Measurements from ENCODE around the gene LAMTOR1. TPM values are rescaled to one million over a fixed set of nuclear protein-coding genes. Genes with fewer than 3 reads are reported as not detected.

LAMTOR1 gene
- total and polyA plus RNA-seq, 4 donors, result 43.6 to 144 (median 110) TPM

GRCh38 chr11:72079819-72080325 is 23.2 kb downstream of the LAMTOR1 start:
- DNase-seq (ENCODE audit: low read depth in 4 of 6, low spot score in 6 of 6), result no peak
- 0% methylated on average over 5 of the region's 16 CpGs for WGBS (ENCODE audit: insufficient coverage)
- Histone ChIP-seq H3K36me3 (ENCODE audit: control insufficient read depth, insufficient read depth, low read length) (no peaks in the 10 kb centered on the region), H3K4me3 (ENCODE audit: low read depth, low read length) (peak overlapping the region; percentile 91), H3K4me1 (ENCODE audit: control insufficient read depth, insufficient read depth, low read length) (peaks cover 14% of the 10 kb centered on the region), H3K9me3 (ENCODE audit: control insufficient read depth, insufficient read depth, low read length) (no peaks in the 10 kb centered on the region), H3K27ac (ENCODE audit: low read depth, low read length) (peak overlapping the region; percentile 92), H3K27me3 (ENCODE audit: control insufficient read depth, insufficient read depth, low read length) (no peaks in the 10 kb centered on the region)

- H3K36me3 ChIP-seq (ENCODE audit: control insufficient read depth, insufficient read depth, low read length), result no peaks in the 10 kb centered on the region
- no peak overlapping the region for H3K4me3 ChIP-seq (ENCODE audit: low read depth, low read length)
- H3K27ac ChIP-seq (ENCODE audit: low read depth, low read length), result no peak overlapping the region
- no peaks in the 10 kb centered on the region for H3K9me3 ChIP-seq (ENCODE audit: control insufficient read depth, insufficient read depth, low read length)
- WGBS (ENCODE audit: insufficient coverage), result 100% methylated on average over 1 of the region's 6 CpGs
- DNase-seq (ENCODE audit: low read depth in 4 of 6, low spot score in 6 of 6), result no peak
- H3K27me3 ChIP-seq (ENCODE audit: control insufficient read depth, insufficient read depth, low read length), result no peaks in the 10 kb centered on the region
- H3K4me1 ChIP-seq (ENCODE audit: control insufficient read depth, insufficient read depth, low read length), result peaks cover 14% of the 10 kb centered on the region
These were observed 24.6 kb downstream of the LAMTOR1 start for GRCh38 chr11:72078477-72078876.

DNA sequence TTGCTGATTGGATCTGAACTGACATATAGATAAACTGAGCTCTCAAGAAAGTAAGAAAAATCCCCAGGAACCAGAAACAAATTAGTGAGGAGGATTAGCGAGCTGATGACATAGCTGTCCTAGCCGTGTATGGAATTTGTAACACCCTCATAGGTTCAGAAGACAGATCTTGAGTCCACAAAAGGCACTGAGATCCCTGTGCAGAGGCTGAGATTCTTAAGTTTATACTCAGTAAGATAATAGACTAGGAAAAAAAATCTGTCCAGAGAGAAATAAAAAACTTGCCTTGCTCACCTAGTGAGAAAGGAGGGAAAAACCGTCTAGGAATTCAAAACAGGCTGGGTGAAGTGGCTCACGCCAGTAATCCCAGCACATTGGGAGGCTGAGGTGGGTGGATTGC is 27.3 kb downstream of the LAMTOR1 start:
- 83% methylated on average over 2 of the region's 4 CpGs for WGBS (ENCODE audit: insufficient coverage)
- Histone ChIP-seq H3K27ac (ENCODE audit: low read depth, low read length) (no peak overlapping the region), H3K4me1 (ENCODE audit: control insufficient read depth, insufficient read depth, low read length) (peaks cover 14% of the 10 kb centered on the region), H3K27me3 (ENCODE audit: control insufficient read depth, insufficient read depth, low read length) (no peaks in the 10 kb centered on the region), H3K36me3 (ENCODE audit: control insufficient read depth, insufficient read depth, low read length) (no peaks in the 10 kb centered on the region), H3K4me3 (ENCODE audit: low read depth, low read length) (no peak overlapping the region), H3K9me3 (ENCODE audit: control insufficient read depth, insufficient read depth, low read length) (no peaks in the 10 kb centered on the region)
- no peak for DNase-seq (ENCODE audit: low read depth in 4 of 6, low spot score in 6 of 6)

- Histone ChIP-seq H3K4me3 (ENCODE audit: low read depth, low read length) (no peak overlapping the region), H3K36me3 (ENCODE audit: control insufficient read depth, insufficient read depth, low read length) (no peaks in the 10 kb centered on the region), H3K4me1 (ENCODE audit: control insufficient read depth, insufficient read depth, low read length) (peaks cover 17% of the 10 kb centered on the region), H3K27me3 (ENCODE audit: control insufficient read depth, insufficient read depth, low read length) (no peaks in the 10 kb centered on the region), H3K9me3 (ENCODE audit: control insufficient read depth, insufficient read depth, low read length) (no peaks in the 10 kb centered on the region), H3K27ac (ENCODE audit: low read depth, low read length) (no peak overlapping the region)
- DNase-seq (ENCODE audit: low read depth in 4 of 6, low spot score in 6 of 6), result peak in 1 of 6 donors; percentile 53
- WGBS (ENCODE audit: insufficient coverage), result 50% methylated on average over 1 of the region's 1 CpG
These were observed 28.0 kb downstream of the LAMTOR1 start for GRCh38 chr11:72075109-72075508.

DNA sequence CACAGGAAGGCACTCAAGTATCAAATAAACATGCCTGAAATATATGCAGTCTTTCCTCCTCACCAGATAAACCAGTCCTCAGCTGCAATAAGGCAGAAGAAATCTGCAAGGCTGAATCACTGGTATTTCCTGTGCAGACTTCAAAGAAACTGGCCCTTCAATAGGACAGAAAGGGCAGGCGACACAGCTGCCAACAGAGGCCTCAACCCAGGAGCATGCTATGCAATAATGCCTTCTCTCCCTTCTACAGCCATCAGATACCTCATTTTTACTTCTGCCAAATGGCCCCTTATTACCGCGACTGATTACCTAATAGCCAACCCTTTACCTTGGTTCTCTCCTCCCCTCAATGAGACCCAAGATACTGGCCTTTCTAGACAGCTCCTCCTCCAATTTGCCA is 30.7 kb downstream of the LAMTOR1 start:
- Histone ChIP-seq H3K36me3 (ENCODE audit: control insufficient read depth, insufficient read depth, low read length) (peaks cover 3% of the 10 kb centered on the region), H3K9me3 (ENCODE audit: control insufficient read depth, insufficient read depth, low read length) (no peaks in the 10 kb centered on the region), H3K4me1 (ENCODE audit: control insufficient read depth, insufficient read depth, low read length) (peaks cover 9% of the 10 kb centered on the region), H3K4me3 (ENCODE audit: low read depth, low read length) (no peak overlapping the region), H3K27ac (ENCODE audit: low read depth, low read length) (peak overlapping the region; percentile 29), H3K27me3 (ENCODE audit: control insufficient read depth, insufficient read depth, low read length) (no peaks in the 10 kb centered on the region)
- WGBS (ENCODE audit: insufficient coverage), result 53% methylated on average over 3 of the region's 3 CpGs
- DNase-seq (ENCODE audit: low read depth in 4 of 6, low spot score in 6 of 6), result no peak

DNA sequence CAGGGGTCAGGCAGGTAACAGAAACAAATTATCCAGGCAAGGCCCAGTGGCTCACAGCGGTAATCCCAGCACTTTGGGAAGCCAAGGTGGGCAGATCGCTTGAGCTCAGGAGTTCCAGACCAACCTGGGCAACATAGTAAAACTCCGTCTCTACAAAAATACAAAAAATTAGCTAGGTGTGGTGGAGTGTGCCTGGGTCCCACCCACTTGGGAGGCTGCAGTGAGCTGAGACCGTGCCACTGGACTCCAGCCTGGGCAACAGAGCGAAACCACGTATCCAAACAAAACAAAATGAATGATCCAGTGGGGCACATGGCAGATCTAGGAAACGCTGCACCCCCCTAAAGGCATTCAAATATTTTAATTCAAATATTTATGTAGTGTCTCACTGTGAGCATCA is 32.6 kb downstream of the LAMTOR1 start:
- H3K4me3 ChIP-seq (ENCODE audit: low read depth, low read length), result no peak overlapping the region
- H3K4me1 ChIP-seq (ENCODE audit: control insufficient read depth, insufficient read depth, low read length), result peaks cover 9% of the 10 kb centered on the region
- WGBS (ENCODE audit: insufficient coverage), result 100% methylated on average over 1 of the region's 7 CpGs
- no peaks in the 10 kb centered on the region for H3K9me3 ChIP-seq (ENCODE audit: control insufficient read depth, insufficient read depth, low read length)
- H3K36me3 ChIP-seq (ENCODE audit: control insufficient read depth, insufficient read depth, low read length), result peaks cover 3% of the 10 kb centered on the region
- H3K27ac ChIP-seq (ENCODE audit: low read depth, low read length), result peak overlapping the region; percentile 54
- no peak for DNase-seq (ENCODE audit: low read depth in 4 of 6, low spot score in 6 of 6)
- H3K27me3 ChIP-seq (ENCODE audit: control insufficient read depth, insufficient read depth, low read length), result no peaks in the 10 kb centered on the region

GRCh38 chr11:72069787-72070251 is 33.3 kb downstream of the LAMTOR1 start:
- DNase-seq (ENCODE audit: low read depth in 4 of 6, low spot score in 6 of 6), result no peak
- Histone ChIP-seq H3K9me3 (ENCODE audit: control insufficient read depth, insufficient read depth, low read length) (no peaks in the 10 kb centered on the region), H3K27ac (ENCODE audit: low read depth, low read length) (peak overlapping the region; percentile 54), H3K4me3 (ENCODE audit: low read depth, low read length) (no peak overlapping the region), H3K36me3 (ENCODE audit: control insufficient read depth, insufficient read depth, low read length) (peaks cover 3% of the 10 kb centered on the region), H3K4me1 (ENCODE audit: control insufficient read depth, insufficient read depth, low read length) (peaks cover 9% of the 10 kb centered on the region), H3K27me3 (ENCODE audit: control insufficient read depth, insufficient read depth, low read length) (no peaks in the 10 kb centered on the region)
- WGBS (ENCODE audit: insufficient coverage), result 50% methylated on average over 1 of the region's 2 CpGs

GRCh38 chr11:72069200-72069599 is 33.9 kb downstream of the LAMTOR1 start:
- Histone ChIP-seq H3K4me3 (ENCODE audit: low read depth, low read length) (no peak overlapping the region), H3K9me3 (ENCODE audit: control insufficient read depth, insufficient read depth, low read length) (no peaks in the 10 kb centered on the region), H3K4me1 (ENCODE audit: control insufficient read depth, insufficient read depth, low read length) (peaks cover 9% of the 10 kb centered on the region), H3K36me3 (ENCODE audit: control insufficient read depth, insufficient read depth, low read length) (peaks cover 3% of the 10 kb centered on the region), H3K27me3 (ENCODE audit: control insufficient read depth, insufficient read depth, low read length) (no peaks in the 10 kb centered on the region), H3K27ac (ENCODE audit: low read depth, low read length) (peak overlapping the region; percentile 54)
- DNase-seq (ENCODE audit: low read depth in 4 of 6, low spot score in 6 of 6), result no peak

GRCh38 chr11:72067676-72068075 is 35.4 kb downstream of the LAMTOR1 start:
- no peak overlapping the region for H3K4me3 ChIP-seq (ENCODE audit: low read depth, low read length)
- no peaks in the 10 kb centered on the region for H3K27me3 ChIP-seq (ENCODE audit: control insufficient read depth, insufficient read depth, low read length)
- DNase-seq (ENCODE audit: low read depth in 4 of 6, low spot score in 6 of 6), result no peak
- H3K9me3 ChIP-seq (ENCODE audit: control insufficient read depth, insufficient read depth, low read length), result no peaks in the 10 kb centered on the region
- no peak overlapping the region for H3K27ac ChIP-seq (ENCODE audit: low read depth, low read length)
- H3K36me3 ChIP-seq (ENCODE audit: control insufficient read depth, insufficient read depth, low read length), result peaks cover 3% of the 10 kb centered on the region
- peaks cover 8% of the 10 kb centered on the region for H3K4me1 ChIP-seq (ENCODE audit: control insufficient read depth, insufficient read depth, low read length)

DNA sequence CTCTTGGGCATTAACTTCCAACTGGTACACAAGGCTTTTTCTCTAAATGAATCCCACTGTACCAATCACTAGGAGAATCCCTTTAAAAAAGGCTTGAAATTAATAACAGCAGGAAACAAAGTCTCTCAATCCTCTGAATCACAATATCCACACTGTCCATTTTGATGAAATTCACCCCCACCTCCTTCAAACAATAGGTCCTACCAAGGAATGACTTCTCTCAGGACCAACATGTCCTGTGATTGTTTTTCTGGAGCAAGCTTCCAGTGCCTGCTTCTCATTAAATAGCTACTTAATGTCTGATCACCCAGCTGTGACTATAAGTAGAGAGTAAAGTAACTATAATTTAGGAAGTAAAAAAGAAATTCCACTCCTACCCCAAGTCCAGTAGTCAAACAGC is 35.8 kb downstream of the LAMTOR1 start:
- DNase-seq (ENCODE audit: low read depth in 4 of 6, low spot score in 6 of 6), result no peak
- Histone ChIP-seq H3K36me3 (ENCODE audit: control insufficient read depth, insufficient read depth, low read length) (peaks cover 3% of the 10 kb centered on the region), H3K4me1 (ENCODE audit: control insufficient read depth, insufficient read depth, low read length) (peaks cover 4% of the 10 kb centered on the region)

More for the DNA sequence above, 35.8 kb downstream of the LAMTOR1 start:
- Histone ChIP-seq H3K27ac (ENCODE audit: low read depth, low read length) (no peak overlapping the region), H3K27me3 (ENCODE audit: control insufficient read depth, insufficient read depth, low read length) (no peaks in the 10 kb centered on the region), H3K9me3 (ENCODE audit: control insufficient read depth, insufficient read depth, low read length) (no peaks in the 10 kb centered on the region), H3K4me3 (ENCODE audit: low read depth, low read length) (no peak overlapping the region)

All from spinal cord (tissue), 10 donors.